ENCODE results near the gene IGSF9B. TPM values are rescaled to one million over a fixed set of nuclear protein-coding genes. Genes with fewer than 3 reads are reported as not detected.

IGSF9B gene
- total RNA-seq, 1 donor from 2014 or later = 3.8 TPM

DNA sequence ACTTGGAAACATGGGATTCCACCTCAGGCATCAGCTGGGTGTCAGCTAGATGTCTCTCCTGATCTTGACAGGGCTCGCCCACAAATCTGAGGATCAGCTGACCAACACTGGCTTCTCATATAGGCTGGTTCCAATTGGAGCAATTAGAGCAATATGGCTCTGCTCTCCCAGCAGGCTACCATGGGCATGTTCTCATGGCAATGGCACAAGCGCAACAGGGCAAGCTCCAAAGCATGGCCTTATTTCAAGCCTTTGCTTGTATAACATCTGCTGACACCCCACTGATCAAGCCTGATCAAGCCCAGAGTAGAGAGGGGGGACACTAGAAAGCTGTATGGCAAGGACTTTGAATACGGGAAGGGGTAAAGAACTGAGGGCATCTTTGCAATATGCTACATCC lies 70.7 kb downstream of the IGSF9B start:
- no peak for DNase-seq (ENCODE audit: extremely low spot score, unreplicated experiment)
- Mint-ChIP-seq H3K4me1 (ENCODE audit: unreplicated experiment) (no peaks in the 10 kb centered on the region), H3K27me3 (ENCODE audit: unreplicated experiment) (no peaks in the 10 kb centered on the region)

DNA sequence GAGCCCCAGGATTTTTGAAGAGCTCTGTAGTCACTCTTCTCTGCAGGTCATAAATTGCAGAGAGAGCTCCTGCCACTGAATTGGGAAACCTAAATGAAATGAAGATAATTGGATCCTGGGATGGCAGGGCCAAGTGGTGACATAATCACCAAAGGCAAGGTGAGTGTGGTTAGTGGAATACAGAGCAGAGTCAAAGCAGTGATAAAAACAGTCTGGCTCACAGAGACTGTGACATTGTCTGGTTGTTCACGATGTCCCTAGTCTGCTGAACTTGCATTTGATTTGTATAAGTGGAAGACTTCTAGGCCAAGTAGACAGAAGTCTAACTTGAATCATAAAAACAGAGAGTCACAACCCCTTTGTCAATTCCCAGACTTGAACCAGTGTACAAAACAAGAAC lies 84.6 kb downstream of the IGSF9B start:
- Mint-ChIP-seq H3K27ac (ENCODE audit: unreplicated experiment) (no peak overlapping the region), H3K4me1 (ENCODE audit: unreplicated experiment) (no peaks in the 10 kb centered on the region), H3K36me3 (ENCODE audit: unreplicated experiment) (no peaks in the 10 kb centered on the region), H3K4me3 (ENCODE audit: unreplicated experiment) (no peak overlapping the region), H3K9me3 (ENCODE audit: unreplicated experiment) (no peaks in the 10 kb centered on the region), H3K27me3 (ENCODE audit: unreplicated experiment) (no peaks in the 10 kb centered on the region)
- TF ChIP-seq, protein P1, sequence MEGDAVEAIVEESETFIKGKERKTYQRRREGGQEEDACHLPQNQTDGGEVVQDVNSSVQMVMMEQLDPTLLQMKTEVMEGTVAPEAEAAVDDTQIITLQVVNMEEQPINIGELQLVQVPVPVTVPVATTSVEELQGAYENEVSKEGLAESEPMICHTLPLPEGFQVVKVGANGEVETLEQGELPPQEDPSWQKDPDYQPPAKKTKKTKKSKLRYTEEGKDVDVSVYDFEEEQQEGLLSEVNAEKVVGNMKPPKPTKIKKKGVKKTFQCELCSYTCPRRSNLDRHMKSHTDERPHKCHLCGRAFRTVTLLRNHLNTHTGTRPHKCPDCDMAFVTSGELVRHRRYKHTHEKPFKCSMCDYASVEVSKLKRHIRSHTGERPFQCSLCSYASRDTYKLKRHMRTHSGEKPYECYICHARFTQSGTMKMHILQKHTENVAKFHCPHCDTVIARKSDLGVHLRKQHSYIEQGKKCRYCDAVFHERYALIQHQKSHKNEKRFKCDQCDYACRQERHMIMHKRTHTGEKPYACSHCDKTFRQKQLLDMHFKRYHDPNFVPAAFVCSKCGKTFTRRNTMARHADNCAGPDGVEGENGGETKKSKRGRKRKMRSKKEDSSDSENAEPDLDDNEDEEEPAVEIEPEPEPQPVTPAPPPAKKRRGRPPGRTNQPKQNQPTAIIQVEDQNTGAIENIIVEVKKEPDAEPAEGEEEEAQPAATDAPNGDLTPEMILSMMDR (IDR thresholded peaks at IDR 0.05) = no peak
- no peak for DNase-seq (ENCODE audit: extremely low spot score, unreplicated experiment)

More for the DNA sequence above, 70.7 kb downstream of the IGSF9B start:
- Mint-ChIP-seq H3K9me3 (ENCODE audit: unreplicated experiment) (peaks cover 9% of the 10 kb centered on the region), H3K36me3 (ENCODE audit: unreplicated experiment) (no peaks in the 10 kb centered on the region), H3K4me3 (ENCODE audit: unreplicated experiment) (no peak overlapping the region), H3K27ac (ENCODE audit: unreplicated experiment) (no peak overlapping the region)
- TF ChIP-seq, protein P1 (IDR thresholded peaks at IDR 0.05) = no peak

DNA sequence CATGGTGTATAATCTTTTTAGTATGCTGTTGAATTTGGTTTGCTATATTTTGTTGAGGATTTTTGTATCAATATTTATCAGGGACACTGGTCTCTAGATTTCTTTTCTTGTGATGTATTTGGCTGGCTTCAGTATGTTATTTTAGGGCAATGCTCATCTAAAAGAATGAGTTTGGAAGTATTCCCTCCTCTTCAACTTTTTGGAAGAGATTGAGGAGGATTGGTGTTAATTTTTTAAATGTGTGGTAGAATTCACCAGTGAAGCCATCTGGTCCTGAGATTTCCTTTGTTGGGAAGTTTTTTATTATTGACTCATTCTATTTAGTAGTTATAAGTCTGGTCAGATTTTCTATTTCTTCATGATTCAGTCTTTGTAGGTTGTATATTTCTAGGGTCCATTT lies 89.3 kb downstream of the IGSF9B start:
- no peak for DNase-seq (ENCODE audit: extremely low spot score, unreplicated experiment)
- Mint-ChIP-seq H3K27me3 (ENCODE audit: unreplicated experiment) (no peaks in the 10 kb centered on the region), H3K9me3 (ENCODE audit: unreplicated experiment) (no peaks in the 10 kb centered on the region), H3K36me3 (ENCODE audit: unreplicated experiment) (no peaks in the 10 kb centered on the region), H3K4me1 (ENCODE audit: unreplicated experiment) (no peaks in the 10 kb centered on the region), H3K4me3 (ENCODE audit: unreplicated experiment) (no peak overlapping the region), H3K27ac (ENCODE audit: unreplicated experiment) (no peak overlapping the region)
- TF ChIP-seq, protein P1 (IDR thresholded peaks at IDR 0.05) = no peak

DNA sequence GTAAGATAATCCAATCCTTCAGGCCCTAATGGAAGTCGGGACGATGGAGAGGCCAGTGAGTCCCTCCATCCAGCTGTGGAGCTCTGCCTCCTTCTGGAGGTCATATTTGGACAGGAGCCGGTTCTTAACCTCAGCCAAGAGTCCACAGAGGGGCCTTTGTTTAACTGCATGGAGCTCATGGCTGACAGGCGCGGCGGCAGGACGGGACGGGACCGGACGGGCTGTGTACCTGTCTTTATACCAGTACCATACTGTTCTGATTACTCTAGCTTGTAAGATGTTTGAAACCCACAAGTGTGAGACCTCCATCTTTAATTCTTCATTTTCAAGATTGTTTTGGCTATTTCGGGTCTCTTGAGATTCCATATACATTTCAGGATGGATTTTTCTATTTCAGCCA lies 91.3 kb downstream of the IGSF9B start:
- Mint-ChIP-seq H3K27me3 (ENCODE audit: unreplicated experiment) (peaks cover 3% of the 10 kb centered on the region), H3K27ac (ENCODE audit: unreplicated experiment) (no peak overlapping the region), H3K9me3 (ENCODE audit: unreplicated experiment) (no peaks in the 10 kb centered on the region), H3K4me3 (ENCODE audit: unreplicated experiment) (no peak overlapping the region), H3K4me1 (ENCODE audit: unreplicated experiment) (no peaks in the 10 kb centered on the region), H3K36me3 (ENCODE audit: unreplicated experiment) (no peaks in the 10 kb centered on the region)
- TF ChIP-seq, protein P1 (IDR thresholded peaks at IDR 0.05) = no peak
- DNase-seq (ENCODE audit: extremely low spot score, unreplicated experiment) = no peak

DNA sequence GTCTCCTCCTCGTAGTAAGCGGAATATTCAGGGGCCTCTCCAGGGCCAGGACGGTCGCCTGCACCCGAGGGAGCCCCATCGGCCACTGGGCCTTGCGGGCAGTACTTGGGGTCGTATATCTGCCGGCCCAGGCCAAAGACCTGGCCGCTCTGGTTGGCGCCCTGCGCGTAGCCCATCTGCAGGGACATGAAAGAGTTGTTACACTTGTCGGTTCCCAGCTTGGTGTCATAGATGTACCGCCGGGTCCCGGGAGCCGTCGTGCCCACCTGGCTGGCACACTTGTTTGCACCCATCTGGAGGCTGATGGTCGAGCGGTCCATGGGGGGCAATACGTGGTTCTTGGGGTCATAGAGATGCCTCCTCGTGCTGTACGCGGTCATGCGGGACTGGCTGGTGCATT lies 92.0 kb downstream of the IGSF9B start:
- DNase-seq (ENCODE audit: extremely low spot score, unreplicated experiment) = no peak
- peaks cover 4% of the 10 kb centered on the region for H3K27me3 Mint-ChIP-seq (ENCODE audit: unreplicated experiment)
- H3K36me3 Mint-ChIP-seq (ENCODE audit: unreplicated experiment) = no peaks in the 10 kb centered on the region
- no peaks in the 10 kb centered on the region for H3K4me1 Mint-ChIP-seq (ENCODE audit: unreplicated experiment)
- TF ChIP-seq, protein P1 (IDR thresholded peaks at IDR 0.05) = no peak
- no peak overlapping the region for H3K27ac Mint-ChIP-seq (ENCODE audit: unreplicated experiment)
- no peak overlapping the region for H3K4me3 Mint-ChIP-seq (ENCODE audit: unreplicated experiment)
- no peaks in the 10 kb centered on the region for H3K9me3 Mint-ChIP-seq (ENCODE audit: unreplicated experiment)

All from osteocyte (in vitro differentiated cells).